Left colon (tissue), 2 donors: ENCODE data around the gene CBL. TPM values are rescaled to one million over a fixed set of nuclear protein-coding genes. Genes with fewer than 3 reads are reported as not detected.
"Not testable (repeated sequence)": the region's sequence is repeated elsewhere in the genome, so short reads cannot be mapped to it uniquely, and the experiment has no call there.

Source experiments
- ATAC-seq: fragments of 200-7000 bp; cut with Tn5 transposase; one replicate; pipeline ENCODE4 v1.9.1; 2020; ENCODE audit warnings: mild to moderate bottlenecking, moderate library complexity
- DNase-seq, 2 donors: peaks; one replicate each; pipeline ENCODE4 v3.0.0-alpha.2; 2020
- intact Hi-C, 2 donors: fragments of 100-400 bp; cut with DNase I in 1 of 2; cut with micrococcal nuclease in 1 of 2; formaldehyde crosslinking; loops; one replicate each; pipeline versions ENCODE4 v1.11.2 to v1.14.0; 2022; cut with DNase I, micrococcal nuclease
- total RNA-seq, 2 donors: library from RNA; stranded (reverse); fragmentation: NEBNext Ultra II Directional; extraction: Animal tissue kit (Norgen Biotek cat#: 25700); gene quantifications; one replicate each; pipeline ENCODE4 v1.2.1, GENCODE V29; 2021
- donor health status: DM: no; HTN: no; CAD: no.
- donor health status: DM: yes; HTN: yes; CAD: no.

CBL gene
- total RNA-seq, 2 donors from 2014 or later, result 12.4 to 14.1 TPM

- intact Hi-C loops, result no loop called here
- ATAC-seq, result no peak
- DNase-seq, result no peak
Measured at GRCh38 chr11:119180729-119181676, 25.1 kb upstream of the CBL start.

GRCh38 chr11:119181677-119182412 is 24.3 kb upstream of the CBL start:
- no peak for DNase-seq
- intact Hi-C loops, result no loop called here
- no peak for ATAC-seq

DNA sequence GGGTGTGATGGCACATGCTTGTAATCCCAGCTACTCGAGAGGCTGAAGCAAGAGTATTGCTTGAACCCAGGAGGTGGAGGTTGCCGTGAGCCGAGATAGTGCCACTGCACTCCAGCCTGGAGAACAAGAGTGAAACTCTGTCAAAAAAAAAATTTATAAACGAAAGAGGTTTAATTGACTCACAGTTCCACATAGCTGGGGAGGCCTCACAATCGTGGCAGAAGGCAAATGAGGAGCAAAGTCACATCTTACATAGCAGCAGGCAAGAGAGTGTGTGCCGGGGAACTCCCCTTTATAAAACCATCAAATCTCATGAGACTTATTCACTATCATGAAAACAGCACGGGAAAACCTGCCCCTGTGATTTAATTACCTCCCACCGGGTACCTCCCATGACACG is 21.7 kb upstream of the CBL start:
- intact Hi-C loops, DNase-seq, ATAC-seq: not testable (repeated sequence)

- peak in 1 of 2 donors; percentile 23 for DNase-seq
- ATAC-seq, result peak; percentile 41
- intact Hi-C loops, result no loop called here
Measured at GRCh38 chr11:119185981-119186634, 20.0 kb upstream of the CBL start.

DNA sequence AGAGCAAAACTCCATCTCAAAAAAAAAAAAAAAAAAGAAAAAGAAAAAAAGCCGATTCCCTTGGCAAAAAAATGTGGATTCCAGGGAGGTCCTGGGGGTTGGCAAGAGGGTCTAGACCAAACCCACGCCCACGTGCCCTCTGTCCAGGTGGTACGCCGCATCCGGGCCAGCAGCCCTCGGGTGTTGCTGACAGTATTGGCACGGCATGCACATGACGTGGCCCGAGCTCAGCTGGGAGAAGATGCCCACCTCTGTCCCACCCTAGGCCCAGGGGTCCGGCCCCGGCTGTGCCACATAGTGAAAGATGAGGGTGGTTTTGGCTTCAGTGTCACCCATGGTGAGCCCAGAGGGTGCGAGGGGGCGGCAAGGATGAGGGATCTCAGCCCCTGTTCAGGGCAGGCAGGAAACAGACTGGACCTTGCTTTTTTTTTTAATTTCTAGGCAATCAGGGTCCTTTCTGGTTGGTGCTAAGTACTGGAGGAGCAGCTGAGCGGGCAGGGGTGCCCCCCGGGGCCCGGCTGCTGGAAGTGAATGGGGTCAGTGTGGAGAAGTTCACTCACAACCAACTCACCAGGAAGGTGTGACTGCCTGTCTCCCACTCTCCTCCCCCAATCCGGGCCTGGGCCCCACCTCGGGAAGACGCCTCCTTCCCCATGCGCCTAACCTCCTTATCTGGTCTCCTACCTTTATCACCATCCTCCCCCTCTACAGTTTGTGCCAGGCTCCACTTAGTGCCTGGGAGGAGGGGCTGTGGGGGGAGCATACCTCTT is 18.8 kb upstream of the CBL start:
- no peak for ATAC-seq
- no peak for DNase-seq
- intact Hi-C loops, result no loop called here

- DNase-seq (no peak), ATAC-seq (no peak)
- intact Hi-C loops, result no loop called here
Measured at GRCh38 chr11:119188067-119188466, 18.1 kb upstream of the CBL start.

- ATAC-seq (no peak), DNase-seq (no peak)
- intact Hi-C loops, result no loop called here
Measured at GRCh38 chr11:119188887-119189286, 17.3 kb upstream of the CBL start.

GRCh38 chr11:119189393-119189792 is 16.7 kb upstream of the CBL start:
- intact Hi-C loops, result no loop called here
- ATAC-seq, result no peak
- DNase-seq, result no peak

- intact Hi-C loops, result loop anchor here in 1 of 2 donors (10.0 kb wide), 1 partner anchor 46 kb away; the partner anchor contains the start of gene ABCG4
- ATAC-seq (no peak), DNase-seq (no peak)
Measured at GRCh38 chr11:119190531-119190930, 15.6 kb upstream of the CBL start.

DNA sequence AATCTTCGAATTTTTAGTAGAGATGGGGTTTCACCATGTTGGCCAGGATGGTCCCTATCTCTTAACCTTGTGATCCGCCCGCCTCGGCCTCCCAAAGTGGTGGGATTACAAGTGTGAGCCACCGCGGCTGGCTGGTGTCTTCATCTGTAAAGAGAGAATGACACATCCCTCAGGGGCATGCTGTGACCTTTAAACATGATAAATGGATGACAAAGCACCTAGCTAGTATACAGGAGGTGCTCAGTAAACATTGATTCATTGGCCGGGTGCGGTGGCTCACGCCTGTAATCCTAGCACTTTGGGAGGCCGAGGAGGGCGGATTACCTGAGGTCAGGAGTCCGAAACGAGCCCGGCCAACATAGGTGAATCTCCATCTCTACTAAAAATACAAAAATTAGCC is 14.9 kb upstream of the CBL start:
- not testable (repeated sequence) for DNase-seq
- peak; percentile 59 for ATAC-seq
- intact Hi-C loops, result loop anchor here in 1 of 2 donors (10.0 kb wide), 1 partner anchor 46 kb away; the partner anchor contains the start of gene ABCG4

- DNase-seq (no peak), ATAC-seq (no peak)
- intact Hi-C loops, result loop anchor here in 1 of 2 donors (10.0 kb wide), 1 partner anchor 47 kb away; the partner anchor contains the start of gene ABCG4
Measured at GRCh38 chr11:119192111-119192510, 14.0 kb upstream of the CBL start.

DNA sequence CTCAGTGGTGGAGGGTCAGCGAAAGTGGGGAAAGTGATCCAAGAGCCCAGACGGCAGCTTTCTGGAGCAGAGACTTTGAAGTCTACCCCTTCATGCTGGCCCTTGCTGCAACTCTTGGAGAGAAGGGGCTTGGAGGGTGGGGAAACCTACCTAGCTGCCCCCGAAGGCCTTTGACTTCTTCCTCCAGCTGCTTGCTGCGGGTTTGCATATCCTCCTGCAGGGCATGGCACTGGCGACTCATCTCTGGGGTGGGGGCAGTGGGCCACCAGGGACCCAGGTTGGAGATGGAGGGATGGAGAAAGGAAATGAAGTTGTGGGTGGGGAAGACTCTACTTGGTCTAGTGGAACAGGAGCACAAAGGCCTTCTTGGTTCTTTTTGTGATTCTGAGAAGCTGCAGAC is 13.1 kb upstream of the CBL start:
- intact Hi-C loops, result loop anchor here in 1 of 2 donors (10.0 kb wide), 1 partner anchor 48 kb away; the partner anchor contains the start of gene ABCG4
- no peak for DNase-seq
- no peak for ATAC-seq

- intact Hi-C loops, result loop anchor here in 1 of 2 donors (10.0 kb wide), 1 partner anchor 49 kb away; the partner anchor contains the start of gene ABCG4
- ATAC-seq (no peak), DNase-seq (no peak)
Measured at GRCh38 chr11:119193626-119194025, 12.5 kb upstream of the CBL start.

- intact Hi-C loops, result loop anchor here in 1 of 2 donors (10.0 kb wide), 1 partner anchor 50 kb away; the partner anchor contains the start of gene ABCG4
- DNase-seq (no peak), ATAC-seq (no peak)
Measured at GRCh38 chr11:119194811-119195440, 11.2 kb upstream of the CBL start.

DNA sequence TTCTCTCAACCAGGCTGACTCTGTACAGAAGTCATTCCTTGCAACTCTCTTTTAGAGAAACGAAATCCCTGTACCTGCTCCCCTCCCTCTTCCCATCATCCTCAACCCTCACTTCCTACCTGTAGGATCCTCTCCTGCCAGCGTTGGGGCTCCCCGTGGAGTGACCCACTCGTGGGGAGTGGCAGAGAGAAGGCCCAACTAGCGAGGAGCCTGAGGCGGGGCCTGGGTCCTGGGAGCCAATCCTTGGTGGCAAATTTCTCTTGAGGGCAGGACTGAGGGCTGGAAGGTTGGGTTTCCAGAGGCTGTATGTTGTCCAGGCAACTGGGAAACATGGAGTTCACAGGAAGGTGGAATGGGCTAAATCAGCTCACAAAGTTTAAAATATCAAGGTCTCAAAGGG is 10.5 kb upstream of the CBL start:
- intact Hi-C loops, result loop anchor here in 1 of 2 donors (10.0 kb wide), 1 partner anchor 51 kb away; the partner anchor contains the start of gene ABCG4
- ATAC-seq (peak; percentile 81), DNase-seq (peak; percentile 58 to 67)

- intact Hi-C loops, result loop anchor here in 1 of 2 donors (10.0 kb wide), 1 partner anchor 52 kb away; the partner anchor contains the start of gene ABCG4
- ATAC-seq (peak; percentile 85), DNase-seq (peak in 1 of 2 donors; percentile 73)
Measured at GRCh38 chr11:119196833-119197483, 9.2 kb upstream of the CBL start.

DNA sequence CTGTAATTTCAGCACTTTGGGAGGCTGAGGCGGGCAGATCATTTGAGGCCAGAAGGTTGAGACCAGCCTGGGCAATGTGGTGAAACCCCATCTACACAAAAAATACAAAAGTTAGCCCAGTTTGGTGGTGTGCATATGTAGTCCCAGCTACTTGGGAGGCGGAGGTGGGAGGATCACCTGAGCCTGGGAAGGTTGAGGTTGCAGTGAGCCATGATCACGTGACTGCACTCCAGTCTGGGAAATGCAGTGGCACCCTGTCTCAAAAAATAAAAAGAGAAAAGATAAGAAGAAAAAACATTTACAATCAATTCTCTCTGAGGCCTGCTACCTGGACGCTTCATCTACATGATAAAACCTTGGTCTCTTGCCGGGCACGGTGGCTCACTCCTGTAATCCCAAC is 7.2 kb upstream of the CBL start:
- no peak for ATAC-seq
- no peak for DNase-seq
- intact Hi-C loops, result loop anchor here in 1 of 2 donors (10.0 kb wide), 1 partner anchor 54 kb away; the partner anchor contains the start of gene ABCG4
